GM19043 (cell line): ENCODE measurements around the gene KCNA1.

Experiments used
- ATAC-seq: cut with Tn5 transposase; IDR thresholded peaks from one replicate; pipeline ENCODE4 v1.9.1; 2021; ENCODE audit warnings: low read depth; ENCODE audit not compliant: unreplicated experiment

Gene KCNA1

GRCh38 chr12:4910502-4911315, 1.0 kb downstream of the KCNA1 start:
- ATAC-seq: no peak

DNA sequence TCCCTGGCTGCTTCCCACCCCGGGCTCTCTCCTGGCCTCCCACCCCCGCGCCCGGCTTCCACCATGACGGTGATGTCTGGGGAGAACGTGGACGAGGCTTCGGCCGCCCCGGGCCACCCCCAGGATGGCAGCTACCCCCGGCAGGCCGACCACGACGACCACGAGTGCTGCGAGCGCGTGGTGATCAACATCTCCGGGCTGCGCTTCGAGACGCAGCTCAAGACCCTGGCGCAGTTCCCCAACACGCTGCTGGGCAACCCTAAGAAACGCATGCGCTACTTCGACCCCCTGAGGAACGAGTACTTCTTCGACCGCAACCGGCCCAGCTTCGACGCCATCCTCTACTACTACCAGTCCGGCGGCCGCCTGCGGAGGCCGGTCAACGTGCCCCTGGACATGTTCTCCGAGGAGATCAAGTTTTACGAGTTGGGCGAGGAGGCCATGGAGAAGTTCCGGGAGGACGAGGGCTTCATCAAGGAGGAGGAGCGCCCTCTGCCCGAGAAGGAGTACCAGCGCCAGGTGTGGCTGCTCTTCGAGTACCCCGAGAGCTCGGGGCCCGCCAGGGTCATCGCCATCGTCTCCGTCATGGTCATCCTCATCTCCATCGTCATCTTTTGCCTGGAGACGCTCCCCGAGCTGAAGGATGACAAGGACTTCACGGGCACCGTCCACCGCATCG, 1.8 kb downstream of the KCNA1 start:
- ATAC-seq: no peak

DNA sequence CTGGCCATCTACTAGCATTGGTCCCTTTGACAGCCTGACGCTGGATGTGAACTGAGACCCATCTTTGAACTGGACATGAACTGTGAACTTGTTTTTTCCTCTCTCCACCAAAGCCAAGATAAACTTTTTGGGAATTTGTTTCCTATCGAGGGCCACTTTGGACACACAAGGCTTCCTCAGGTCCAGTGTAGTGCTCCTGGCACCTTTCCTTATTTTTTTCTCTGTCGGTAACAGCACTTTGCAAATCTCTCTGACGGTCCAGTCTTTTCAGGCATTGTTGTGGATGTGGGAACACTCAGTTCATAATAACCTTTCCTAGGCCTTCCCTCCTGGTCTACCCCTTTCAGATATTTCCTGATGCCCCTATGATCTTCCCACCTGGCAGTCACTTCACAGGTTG, 5.0 kb downstream of the KCNA1 start:
- ATAC-seq: no peak

DNA sequence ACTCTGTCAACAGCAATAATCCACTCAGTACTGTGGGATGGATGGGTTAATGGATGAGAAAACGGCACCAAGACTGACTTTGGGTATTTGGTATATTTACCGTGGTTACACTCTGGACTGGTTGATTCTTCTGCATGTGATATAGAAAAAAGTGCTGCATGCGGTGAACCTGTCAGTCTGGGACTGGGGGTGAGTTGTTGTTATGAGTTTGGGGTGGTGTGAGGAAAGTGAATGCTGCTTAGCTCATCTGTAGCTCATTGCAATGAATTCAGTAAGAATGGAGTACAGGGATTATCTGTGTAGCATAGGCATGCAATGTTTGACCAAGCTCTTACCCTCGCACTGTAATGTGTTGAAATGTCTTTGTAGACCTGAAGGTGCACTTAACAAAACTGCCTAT, 6.0 kb downstream of the KCNA1 start:
- no peak for ATAC-seq

DNA sequence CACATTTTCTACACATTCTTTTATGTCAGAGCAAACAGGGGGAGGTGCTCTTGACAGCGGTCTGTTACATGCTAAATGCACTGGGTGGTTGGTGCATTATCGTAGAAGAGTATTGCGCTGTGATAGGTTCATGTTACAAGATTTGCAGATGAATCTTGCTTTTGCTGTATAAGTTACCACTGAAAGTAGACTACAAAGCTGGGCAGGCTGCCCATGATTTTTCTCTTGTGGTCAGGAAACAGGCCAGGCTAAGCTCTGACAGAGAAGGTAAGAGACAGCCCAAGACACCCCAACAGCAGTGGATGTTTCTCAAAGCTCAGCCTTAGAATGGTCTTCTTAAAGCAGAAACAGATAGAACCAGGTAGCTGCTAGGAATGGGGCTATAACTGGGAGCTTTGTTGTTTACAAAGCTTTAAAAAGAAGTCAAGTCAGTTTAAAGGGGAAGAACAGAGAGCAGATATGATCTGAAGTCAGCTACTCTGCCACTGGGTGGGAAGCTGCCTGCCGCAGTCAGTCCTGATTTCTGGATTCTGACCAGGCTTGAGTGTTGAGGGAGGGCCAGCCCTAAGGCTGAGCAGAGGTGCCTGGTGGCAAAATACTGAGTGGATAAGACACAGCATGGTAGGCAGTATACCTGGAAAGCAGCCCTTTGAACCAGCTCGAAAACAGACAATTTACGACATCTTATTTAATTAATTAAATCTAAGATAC, 9.4 kb downstream of the KCNA1 start:
- no peak for ATAC-seq

DNA sequence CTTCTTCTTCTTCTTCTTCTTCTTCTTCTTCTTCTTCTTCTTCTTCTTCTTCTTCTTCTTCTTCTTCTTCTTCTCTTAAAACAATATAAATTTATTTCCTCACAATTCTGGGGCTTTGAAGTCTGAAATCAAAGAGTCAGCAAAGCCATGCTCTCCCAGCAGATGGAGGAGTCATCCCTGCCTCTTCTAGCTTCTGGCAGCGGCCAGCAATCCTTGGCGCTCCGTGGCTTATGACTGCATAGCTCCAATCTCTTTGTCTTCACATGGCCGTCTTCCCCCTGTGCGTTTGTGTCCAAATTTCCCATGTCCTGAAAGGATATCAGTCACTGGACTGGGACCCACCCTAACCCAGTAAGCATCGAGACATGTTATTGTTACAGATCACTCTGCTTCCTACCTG, 22.9 kb downstream of the KCNA1 start:
- ATAC-seq: no peak

- ATAC-seq: no peak
Measured at GRCh38 chr12:4933411-4933810, 23.7 kb downstream of the KCNA1 start.

DNA sequence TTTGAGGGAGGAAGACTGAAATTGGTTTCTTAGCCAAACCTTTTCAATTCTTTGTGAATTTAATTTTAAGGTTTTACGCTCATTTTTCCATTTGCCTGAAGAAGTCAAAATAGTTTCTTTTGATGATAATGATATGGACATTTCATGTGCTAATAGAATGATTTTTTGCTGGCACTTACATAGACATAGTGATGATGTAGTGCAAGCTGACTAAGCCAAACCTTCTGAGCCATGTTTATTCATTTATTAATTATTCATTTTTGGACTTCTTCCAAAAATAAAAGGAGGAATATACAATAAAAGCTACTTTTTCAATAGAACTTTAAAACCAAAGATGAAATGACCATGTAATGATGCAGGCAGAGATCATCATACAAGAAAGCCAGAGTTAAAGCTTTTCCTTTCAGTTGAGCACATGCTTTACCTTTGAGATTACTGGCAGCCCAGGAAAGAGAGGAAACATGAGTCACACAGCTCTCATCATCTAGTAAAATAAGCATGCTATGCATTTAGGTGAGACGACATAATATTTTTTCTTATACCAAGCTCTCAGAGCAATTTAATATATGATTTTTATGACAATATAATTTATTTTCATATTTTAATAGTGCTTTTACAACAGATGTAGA, 24.8 kb downstream of the KCNA1 start:
- no peak for ATAC-seq

DNA sequence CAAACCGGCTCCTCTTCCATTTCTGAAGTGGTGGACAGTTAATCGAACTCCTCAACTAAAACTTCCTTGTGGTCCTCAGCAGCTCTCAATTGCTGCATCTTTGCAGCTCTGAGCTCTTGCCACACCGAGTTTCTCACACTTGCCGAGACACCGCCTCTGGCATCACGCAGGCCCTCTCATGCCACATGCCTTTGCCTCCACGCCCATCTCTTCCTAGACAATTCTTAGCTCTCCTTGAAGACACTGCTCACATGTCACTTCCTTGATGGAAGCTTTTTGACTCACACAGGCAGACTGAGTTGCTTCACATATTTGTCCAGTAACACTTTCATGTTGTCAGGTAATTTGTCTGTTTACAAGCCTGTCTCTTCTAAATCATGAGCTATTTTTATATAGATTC, 29.2 kb downstream of the KCNA1 start:
- ATAC-seq: no peak

- no peak for ATAC-seq
Measured at GRCh38 chr12:4939418-4940023, 29.8 kb downstream of the KCNA1 start.

DNA sequence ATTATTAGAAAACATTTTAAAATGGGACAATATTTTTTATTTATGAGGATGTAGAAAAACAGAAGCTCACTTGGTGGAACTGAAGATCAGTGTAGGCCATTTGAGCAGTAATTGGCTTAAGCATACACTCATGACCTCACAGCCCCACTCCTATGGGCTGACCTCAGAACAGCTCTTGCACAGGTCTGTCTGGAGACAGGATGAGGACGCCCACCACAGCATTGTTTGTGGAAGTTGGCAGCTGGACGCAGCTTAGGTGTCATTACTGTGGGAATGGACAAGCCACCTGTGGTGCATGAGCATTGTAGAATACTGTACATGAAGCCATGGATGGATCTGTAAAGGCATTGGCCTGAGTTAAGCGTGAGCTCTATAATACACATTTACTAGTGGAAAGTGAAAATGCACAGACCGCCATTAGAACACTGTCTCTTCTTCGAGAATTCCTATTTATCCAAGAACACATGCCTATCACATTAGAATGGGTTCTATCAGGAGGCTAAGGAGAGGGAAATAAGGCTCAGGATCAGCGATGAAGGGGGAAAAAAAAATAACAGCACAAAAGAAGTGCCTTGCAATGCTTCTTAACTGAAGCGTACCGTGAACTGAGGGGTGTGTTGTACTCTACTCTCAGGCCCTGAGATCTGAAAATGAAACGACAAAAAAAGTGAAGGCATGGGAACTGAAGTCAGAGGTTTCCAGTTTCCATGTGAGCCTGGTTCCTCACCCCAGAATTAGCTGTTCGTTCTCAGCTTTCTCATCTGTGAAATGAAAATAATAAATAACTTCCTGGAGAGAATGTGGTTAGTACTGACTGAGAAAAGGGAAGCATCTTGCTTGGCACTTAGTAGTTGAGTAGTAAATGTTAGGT, 33.6 kb downstream of the KCNA1 start:
- ATAC-seq: peak; percentile 87

- ATAC-seq: peak; percentile 29
Measured at GRCh38 chr12:4943938-4944284, 34.2 kb downstream of the KCNA1 start.

- no peak for ATAC-seq
Measured at GRCh38 chr12:4947253-4947652, 37.5 kb downstream of the KCNA1 start.

DNA sequence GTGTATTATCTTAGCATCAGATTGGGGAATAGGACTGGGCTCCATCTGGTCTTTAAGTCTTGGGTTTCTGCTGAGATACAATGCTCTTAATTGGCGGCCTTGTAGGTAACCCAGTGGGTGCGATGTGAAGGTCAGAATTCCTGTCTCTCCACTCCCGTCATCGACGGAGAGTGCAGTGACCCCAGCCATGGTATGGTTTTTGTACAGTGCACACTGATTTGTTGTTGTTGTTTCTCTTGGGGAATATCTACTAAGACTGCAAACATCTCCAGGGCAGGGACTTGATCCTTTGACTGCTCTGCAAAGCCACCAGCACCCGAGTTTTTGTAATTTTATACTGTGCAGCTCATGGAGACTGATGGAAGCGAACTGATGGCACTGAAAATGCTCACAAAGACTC, 41.4 kb downstream of the KCNA1 start:
- ATAC-seq: no peak

DNA sequence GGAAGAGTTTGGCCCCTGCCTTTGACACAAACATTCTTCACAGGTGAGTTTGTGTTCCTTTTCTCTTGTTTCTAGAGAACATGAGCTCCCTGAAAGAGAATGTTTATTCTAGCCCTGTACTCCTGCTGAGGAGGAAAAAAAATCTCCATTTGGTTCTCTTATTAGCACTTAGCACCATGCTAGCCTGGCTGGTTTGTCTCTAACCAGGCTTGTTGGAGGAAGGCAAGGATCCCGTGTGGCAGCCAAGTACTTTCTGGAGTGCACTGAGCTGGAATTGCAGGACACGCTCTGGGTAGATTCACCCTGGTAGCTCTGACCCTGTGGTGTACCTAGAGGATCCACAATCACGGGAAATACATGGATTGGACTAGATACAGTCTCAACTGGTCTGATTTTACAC, 41.9 kb downstream of the KCNA1 start:
- no peak for ATAC-seq

- no peak for ATAC-seq
Measured at GRCh38 chr12:4954621-4955354, 45.1 kb downstream of the KCNA1 start.

DNA sequence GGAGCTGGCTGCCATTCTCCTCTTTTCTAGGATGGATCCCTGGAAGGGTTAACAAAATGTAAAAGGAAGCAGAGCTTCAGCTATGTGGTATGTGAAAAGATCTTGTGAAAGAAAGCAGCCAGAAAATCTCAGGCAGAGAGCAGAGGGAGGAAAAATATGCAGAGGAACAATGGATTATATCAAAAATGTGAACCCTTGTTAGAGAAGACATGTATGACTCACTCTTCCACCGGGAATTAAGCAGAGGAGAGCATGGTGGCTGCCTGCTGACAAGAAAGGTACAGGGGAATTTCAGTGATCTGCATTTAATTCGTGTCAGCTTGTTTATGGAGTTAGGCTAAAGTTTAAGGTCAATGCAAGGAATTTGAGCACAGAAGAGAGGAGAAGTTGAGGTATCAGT, 46.3 kb downstream of the KCNA1 start:
- no peak for ATAC-seq

DNA sequence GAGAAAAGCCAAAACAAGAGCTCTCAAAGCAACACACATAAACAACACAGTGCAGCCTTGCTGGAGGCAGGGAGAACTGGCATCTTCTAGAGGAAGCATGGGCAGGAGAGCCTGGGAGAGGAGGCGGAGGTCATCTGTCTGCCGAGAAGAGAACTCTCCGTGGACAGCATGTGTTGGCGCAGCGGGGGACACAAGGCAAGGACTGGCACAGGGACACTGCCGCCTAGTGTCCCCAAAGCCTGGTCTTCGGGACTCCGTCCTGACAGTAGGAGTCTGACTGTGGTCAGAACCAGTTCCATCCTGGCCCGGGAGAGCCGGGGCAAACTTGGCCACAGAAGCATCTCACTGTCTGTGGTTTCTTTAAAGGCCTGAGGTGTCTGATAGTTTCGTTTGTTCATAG, 47.3 kb downstream of the KCNA1 start:
- ATAC-seq: no peak

GRCh38 chr12:4957761-4958160, 48.1 kb downstream of the KCNA1 start:
- no peak for ATAC-seq
